Activated CD4-positive, CD25-positive, alpha-beta regulatory T cell treated with anti-CD3 and anti-CD28 coated beads, Interleukin-2, amount 50 U/mL, for 72 hours (primary cell): Measurements from ENCODE around the gene TAF1C.
"Not testable (repeated sequence)": the region's sequence is repeated elsewhere in the genome, so short reads cannot be mapped to it uniquely, and the experiment has no call there.

Experiments
- DNase-seq: peaks from one replicate; pipeline ENCODE4 v3.0.0; 2021

The TAF1C gene, protein sequence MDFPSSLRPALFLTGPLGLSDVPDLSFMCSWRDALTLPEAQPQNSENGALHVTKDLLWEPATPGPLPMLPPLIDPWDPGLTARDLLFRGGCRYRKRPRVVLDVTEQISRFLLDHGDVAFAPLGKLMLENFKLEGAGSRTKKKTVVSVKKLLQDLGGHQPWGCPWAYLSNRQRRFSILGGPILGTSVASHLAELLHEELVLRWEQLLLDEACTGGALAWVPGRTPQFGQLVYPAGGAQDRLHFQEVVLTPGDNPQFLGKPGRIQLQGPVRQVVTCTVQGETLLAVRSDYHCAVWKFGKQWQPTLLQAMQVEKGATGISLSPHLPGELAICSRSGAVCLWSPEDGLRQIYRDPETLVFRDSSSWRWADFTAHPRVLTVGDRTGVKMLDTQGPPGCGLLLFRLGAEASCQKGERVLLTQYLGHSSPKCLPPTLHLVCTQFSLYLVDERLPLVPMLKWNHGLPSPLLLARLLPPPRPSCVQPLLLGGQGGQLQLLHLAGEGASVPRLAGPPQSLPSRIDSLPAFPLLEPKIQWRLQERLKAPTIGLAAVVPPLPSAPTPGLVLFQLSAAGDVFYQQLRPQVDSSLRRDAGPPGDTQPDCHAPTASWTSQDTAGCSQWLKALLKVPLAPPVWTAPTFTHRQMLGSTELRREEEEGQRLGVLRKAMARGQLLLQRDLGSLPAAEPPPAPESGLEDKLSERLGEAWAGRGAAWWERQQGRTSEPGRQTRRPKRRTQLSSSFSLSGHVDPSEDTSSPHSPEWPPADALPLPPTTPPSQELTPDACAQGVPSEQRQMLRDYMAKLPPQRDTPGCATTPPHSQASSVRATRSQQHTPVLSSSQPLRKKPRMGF

DNA sequence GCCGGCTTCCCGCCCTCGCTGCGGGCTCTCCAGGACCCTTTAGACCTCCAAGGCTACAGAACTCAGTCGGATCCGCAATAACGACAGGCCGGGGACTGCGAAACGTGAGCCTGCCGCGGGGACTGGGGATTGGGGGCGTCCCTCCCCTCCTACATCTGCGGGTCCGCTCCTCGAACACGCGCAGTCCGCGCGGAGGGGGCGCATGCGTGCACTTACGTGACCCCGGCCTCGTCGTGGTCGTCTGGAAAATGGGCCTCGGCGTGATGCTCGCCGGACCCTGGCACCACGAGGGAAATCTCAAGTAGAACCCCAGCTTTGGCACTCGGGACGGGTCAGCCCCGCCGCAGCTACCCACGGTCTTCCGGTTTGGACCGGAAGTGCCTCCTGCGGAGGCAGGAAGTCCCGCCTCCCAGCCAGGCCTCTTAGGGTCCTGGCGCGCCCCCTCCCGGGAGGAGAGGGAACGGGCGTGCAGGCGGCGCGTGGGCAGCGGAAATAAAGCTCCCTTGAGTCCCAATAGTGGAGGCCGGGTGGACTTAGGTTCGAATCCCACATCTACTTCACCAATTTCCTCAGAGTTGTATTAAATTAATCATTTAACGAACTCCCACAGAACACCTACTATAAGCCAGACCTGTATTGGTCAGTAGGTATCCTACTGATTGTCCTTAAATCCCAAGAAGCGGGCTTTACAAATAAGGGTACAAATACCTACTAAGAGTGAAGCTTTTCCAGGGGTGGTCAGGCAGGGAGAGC is at the start of gene TAF1C:
Gene TAF1C (minus strand): TSS at position 373 of the 753 bp plus-strand sequence. CDS start 2,069 bp downstream, outside the sequence.
- DNase-seq: peak; percentile 95

DNA sequence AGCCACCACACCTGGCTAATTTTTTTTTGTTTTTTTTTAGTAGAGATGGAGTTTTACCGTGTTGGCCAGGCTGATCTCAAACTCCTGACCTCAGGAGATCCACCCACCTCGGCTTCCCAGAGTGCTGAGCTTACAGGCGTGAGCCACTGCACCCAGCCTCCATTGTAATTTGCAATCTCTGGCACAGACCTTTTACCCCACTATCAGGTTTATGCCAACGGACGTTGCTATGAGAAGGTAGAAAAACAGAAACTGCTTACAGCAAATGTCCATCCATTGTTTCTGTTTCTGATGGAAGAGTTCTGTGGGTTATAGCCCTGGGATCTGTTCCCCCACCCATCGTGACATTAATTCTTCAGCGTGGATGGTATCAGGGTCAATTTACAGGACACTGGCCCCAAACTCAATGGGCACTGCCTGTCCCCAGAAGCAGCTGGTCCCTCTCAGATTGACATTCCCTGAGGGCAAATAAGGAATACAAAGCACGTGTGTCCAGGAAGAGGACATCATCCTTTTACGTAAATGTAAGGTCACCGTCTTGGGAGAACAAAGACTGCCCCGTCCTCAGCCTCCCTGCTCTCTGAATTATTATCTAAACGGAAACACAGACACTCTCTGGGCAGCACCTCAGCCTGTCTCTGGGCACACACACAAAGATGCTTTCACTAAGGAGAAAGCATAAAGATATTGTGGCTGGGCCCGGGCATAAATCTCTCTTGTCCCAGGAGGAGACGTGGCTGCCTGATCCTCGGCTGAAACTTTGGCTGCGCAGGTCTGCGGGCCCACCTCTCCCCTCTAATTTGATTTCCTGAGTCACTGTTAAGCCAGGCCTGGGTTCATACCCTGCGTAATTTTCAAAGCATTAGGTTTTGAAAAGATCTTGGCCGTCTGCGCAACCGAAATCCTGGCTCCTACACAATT is 47.7 kb upstream of the TAF1C start:
- DNase-seq: no peak

DNA sequence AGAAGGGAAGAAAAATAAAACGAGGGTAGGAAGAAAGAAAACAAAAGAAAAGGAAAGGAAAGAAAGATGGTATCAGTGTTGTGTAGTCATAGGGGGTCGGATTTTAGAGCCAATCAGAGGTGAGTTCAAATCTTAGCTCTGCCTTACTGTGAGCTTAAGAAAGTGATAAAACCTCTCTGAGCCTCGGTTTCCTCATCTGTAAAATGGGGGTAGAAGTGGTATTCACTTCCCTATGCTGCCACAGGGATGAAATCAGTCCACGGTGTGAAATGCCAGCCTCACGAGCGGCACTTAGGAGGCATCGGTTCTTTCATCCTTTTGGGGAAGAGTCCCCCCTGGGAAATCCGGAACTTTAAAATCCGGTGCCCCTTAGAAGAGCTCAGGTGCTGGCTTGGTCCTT is 46.9 kb upstream of the TAF1C start:
- DNase-seq: no peak

DNA sequence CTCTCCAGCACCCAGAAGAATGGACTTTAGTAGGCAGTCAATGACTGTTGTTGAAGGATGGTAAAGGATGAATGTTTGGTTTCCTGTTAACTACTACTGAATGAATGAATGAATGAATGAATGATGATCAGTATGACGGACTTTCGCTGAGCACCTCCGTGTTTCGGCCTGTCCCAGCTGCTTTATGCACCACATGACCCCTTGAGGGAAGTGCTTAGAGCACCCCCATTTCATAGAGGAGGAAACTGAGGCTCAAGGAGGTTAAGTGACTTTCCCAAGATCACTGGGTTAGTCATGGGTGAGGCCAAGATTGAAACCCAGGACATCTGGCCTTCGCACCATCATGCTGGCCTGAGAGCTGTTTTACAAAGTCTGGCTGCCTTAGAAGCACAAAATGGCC is 46.1 kb upstream of the TAF1C start:
- no peak for DNase-seq

DNA sequence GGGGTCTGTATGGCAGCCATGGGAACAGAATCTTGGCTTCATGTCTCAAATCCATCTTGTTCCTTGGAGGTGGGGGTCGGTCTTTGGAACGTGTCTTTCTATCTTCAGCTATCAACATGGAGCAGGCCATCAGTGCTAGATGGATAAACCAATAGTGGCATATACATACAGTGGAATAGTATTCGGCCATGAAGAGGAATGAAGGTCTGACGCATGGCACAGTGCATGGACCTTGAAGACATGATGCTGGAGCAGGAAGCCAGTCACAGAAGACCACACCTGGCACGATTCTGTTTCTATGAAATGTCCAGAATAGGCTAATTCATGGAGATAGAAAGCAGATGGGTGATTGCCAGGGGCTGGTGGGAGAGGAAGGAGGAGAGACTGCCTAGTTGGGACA is 45.2 kb upstream of the TAF1C start:
- no peak for DNase-seq

DNA sequence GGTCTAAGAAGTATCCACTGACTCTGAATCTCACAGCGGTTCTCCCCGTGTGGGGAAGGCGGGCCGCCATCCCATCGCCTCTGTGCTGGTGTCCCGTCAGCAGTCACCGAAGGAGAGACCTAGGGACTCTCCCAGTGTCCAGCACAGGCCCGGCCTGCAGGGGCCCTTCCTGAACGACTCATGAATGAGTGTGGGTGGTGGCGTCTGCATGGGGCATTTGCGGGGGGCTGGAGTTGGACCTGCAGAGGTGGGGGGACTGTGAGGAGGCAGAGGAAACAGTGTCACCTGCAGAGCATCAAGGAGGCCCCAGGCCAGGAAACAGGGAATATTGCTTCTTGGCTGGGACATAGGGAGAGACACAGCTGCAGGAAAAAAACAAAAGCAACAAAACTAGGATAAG is 42.6 kb upstream of the TAF1C start:
- no peak for DNase-seq

DNA sequence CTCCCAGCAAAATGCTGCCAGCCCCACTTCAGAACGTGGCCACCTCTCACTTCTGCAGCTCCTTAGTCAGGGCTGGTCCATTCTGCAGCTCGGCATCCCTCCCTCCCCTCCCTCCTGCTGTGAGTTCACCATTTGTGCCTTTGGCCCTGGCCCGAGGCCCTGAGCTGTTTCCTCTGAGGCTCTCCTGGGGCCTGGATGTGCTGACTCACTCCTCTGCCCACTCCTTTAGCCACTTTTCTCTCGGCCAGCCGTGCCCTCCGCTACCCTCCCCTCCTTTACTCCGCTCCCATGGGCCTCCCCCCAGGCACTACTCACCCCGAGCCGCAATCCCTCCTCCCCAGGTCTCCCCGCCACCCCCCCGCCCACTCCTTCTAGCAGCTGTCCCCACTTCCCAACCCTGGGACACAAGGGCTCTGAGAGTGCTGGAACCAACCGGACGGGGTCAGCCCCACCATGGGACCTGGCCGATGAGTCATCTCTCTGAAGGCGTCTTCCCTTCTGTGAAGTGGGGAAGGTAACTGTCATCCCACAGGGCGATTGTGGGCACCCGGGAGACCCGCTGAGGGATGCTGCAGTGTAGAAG is 41.5 kb upstream of the TAF1C start:
- DNase-seq: no peak

DNA sequence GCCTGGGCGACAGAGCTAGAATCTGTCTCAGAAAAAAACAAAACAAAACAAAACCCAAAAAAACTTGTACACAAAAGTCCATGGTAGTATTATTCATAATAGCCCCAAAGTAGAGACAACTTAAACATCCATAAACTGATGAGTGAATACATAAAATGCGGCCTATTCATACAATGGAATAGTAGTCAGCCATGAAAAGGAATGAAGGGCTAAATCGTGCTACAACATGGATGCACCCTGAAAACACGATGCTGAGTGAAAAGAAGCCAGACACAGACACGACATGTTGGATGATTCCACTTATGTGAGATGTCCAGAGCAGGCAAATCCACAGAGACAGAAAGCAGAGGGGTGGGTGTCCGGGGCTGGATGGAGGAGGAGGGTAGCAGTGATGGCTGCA is 40.7 kb upstream of the TAF1C start:
- DNase-seq: no peak

DNA sequence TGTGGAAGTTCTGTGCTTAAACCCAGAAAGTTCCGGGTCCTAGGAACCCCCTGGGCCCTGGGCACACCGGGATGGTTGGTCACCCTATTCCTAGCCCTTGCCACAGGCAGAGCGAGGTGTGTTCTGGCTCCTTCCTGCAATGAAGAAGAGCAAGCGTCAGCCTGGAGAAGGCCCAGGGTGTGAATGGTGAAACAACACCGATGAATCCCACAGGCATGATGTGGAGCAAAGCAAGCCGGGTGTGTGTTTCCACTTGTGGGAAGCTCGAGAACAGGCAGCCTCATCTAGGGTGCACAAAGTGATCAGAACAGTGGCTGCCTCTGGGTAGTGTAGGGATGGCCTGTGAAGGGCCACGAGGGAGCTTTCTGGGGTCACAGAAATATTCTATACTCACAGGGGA is 39.2 kb upstream of the TAF1C start:
- DNase-seq: no peak

DNA sequence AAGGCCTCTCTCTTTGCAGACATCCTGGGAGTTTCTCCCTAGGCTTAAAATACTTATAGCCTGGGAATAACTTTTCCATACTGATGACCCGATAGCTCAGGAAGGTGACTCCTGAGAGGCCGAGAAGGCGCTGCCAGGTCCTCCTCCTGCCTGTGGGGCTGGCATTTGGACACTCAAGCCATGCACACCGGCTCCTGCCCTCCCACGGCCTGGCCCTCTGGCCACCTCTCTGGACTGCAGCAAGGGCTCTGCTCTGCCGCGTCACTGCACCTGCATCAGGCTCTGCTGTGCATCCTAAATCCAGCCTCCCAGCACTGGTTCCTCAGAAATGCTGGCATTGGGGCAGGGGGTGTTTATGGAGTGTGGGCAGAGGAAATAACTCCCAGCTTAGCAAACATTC is 38.7 kb upstream of the TAF1C start:
- DNase-seq: no peak

DNA sequence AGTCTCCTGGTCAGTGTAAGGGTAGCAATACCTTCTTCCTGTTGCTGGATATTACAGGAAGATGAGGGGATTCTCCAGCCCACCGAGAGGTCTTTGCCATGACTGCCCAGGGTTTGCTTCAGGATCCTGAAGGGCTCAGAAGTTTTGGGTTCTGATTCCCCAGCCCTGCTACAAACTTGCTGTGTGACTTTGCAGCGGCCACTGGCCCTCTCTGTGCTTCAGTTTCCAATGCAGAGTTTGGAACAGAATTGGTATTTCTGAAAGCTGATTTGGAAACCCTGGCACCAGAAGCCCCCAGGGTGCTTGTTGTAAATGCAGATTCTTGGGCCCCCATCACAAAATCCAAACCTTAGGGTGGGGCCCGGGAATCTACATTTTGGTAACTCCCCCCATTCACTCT is 38.3 kb upstream of the TAF1C start:
- DNase-seq: no peak

DNA sequence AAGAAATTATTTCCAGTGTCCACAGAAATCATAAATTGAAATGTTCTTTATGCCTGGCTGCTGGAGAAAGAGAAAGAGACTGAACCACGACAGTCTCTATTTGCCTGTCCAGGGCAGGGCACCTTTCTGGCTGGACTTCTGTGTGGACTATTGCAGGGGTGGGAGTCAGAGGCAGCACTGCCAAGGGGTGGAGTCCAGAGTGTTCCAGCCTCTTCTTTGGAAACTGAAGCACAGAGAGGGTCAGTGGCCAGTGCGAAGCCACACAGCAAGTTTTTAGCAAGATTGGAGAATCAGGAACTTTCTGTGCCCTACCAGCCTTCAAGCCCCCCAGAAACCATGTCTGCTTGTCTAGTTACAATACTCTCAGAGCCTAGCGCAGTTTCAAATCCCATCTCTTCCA is 37.7 kb upstream of the TAF1C start:
- DNase-seq: no peak

DNA sequence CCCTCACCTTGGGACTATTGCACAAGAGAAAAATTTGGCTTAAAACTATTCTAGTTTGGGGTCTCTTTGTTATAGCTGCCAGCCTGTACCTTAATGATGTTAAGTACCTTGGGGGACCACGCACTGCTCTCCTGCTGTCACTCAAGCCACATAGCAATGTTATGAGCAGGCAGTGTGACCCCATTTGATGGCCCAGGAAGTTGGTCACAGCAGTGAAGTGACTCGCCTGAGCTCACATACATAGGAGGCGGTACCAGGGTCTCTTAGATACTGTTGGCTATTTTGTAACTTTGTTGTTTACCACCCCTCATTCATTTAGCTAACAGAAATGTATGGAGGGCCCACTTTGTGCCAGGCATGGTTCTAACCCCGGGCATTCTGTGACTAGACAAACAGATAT is 36.6 kb upstream of the TAF1C start:
- no peak for DNase-seq

DNA sequence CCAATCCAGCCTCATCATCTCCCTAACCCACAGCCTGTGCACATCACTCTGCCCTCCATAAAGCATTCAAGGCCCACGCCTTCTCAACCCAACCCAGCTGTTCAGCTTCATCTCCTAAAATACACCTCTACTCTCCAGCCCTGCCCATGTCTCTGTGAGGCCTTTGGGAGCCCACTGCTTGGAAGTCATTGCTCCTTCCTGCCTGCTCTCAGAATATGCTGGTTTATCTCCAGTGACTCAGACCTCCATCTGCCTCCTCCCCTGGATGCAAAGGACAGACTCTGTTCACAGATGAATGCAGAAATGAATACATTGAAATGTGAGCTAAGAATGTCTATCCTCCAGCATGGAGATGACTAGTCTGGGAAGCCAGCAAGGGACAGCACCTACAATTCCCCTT is 34.0 kb upstream of the TAF1C start:
- no peak for DNase-seq

DNA sequence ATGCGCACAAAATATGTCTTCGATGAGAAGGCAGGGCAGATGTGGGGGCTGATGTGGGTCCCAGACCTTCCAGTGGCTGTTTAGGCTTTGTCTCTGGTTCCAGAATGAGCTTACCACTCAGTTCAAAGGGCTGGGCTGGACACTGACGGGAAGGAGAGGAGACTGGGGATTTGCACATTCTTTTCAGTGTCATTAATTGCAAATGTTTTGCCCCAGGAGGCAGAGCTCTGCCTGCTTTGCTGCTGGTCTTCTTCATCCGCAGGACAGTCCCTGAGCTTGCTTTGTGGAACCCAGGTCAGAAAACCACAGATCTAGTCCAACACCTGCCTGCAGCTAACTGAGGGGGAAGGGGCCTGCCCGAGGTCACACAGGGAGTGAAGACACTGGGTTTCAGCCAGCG is 32.1 kb upstream of the TAF1C start:
- DNase-seq: no peak

DNA sequence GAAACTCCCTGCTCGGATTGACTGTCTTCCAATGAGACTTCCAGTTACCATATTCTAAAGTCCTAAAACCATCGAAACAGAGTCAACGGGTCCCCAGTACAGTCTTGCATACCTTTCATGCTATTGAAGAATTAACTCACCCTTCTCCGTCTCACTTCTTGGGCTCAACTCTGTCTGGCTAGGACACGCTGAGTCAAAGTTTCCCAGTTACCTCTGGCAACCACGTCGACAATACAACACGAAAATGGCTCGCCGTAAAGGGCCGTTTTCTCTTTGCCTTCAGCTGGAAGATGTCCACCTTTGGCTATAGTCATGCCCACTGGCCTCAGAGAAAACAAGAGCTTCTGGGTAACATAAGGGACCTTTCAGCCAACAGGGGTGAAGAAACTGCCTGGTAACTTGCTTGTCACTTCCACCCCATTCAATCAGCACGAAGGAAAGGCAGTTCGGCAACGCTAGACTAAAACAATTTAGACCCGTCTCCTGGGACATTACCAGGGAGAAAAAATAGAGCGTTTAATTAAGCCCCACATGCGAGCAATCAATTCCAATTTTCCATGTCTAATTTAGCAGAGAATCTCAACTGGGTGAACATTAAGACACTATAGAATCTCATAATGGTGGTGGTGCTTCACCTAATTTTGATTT is 31.4 kb upstream of the TAF1C start:
- no peak for DNase-seq

DNA sequence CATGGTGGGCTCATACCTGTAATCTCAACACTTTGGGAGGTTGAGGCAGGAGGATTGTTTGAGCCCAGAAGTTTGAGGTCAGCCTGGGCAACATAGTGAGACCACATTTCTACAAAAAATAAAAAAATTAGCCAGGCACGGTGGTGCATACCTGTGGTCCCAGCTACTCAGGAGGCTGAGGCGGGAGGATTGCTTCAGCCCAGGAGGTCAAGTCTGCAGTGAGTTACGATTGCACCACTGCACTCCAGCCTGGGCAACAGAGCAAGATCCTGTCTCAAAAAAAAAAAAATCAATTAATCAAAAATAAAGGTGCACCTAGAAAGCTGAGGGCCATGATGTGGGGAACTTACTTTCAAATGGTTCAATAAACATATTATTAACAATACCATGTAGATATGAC is 29.3 kb upstream of the TAF1C start:
- not testable (repeated sequence) for DNase-seq

DNA sequence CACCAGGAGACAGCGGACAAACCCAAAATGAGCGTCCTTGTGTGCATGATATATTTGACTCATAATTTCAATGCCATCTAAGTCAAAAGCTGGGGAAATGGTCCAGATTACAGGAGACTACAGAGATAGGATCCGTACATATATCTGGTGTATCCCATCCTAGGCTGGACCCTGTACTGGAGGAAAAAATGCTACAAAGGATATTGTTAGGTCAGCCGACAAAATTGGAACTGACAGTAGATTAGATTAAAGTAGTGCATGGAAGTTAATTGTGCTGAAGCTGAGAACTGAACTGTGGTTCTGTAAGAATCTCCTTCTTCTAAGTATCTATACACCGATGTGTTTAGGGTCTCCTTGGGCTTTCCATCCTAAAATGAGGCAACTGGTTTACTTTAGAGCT is 28.7 kb upstream of the TAF1C start:
- DNase-seq: no peak

DNA sequence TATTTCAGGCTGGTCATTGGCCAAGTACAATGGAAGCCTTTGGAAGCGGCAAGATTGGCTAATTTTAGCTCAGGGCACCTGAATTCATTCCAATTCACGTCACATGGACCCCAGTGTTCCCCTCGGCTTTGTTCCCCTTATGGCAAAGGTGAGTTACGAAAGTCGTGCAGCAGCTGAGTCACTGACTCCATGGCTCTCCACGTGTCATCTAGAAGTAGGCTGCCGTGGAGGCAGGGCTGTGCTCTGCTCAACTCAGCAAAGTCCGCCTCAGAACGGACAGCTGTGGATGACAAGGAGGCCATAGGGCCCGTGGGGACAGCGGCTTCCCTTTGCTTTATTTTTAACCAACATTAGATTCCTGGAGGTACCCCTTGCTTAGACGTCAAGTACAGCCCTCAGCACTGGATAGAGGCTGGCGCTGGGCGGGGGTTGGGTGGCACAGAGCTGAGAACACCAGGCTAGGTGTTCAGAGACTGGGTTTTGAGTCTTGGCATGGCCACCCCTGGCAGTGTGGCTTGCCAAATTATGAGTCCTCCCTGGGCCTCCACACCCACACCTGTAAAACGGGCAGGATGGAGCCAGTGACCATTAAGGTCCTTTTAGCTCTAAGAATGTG is 27.7 kb upstream of the TAF1C start:
- DNase-seq: no peak

DNA sequence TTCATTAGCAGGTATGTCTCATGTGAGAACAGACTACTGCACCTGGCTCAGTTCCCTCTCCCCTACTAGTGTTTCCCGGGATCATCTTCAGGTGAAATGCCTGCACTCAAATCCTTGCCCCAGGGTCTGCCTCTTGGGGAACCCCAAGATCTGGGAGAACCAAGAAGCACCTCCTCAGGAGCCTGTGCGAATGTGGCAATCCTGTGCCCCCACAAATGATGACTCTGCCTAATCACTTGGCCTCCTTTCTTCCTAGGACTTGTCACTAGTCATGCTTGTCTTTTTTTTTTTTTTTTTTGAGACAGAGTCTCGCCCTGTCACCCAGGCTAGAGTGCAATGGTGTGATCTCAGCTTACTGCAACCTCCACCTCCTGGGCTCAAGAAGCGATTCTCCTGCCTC is 25.8 kb upstream of the TAF1C start:
- no peak for DNase-seq

DNA sequence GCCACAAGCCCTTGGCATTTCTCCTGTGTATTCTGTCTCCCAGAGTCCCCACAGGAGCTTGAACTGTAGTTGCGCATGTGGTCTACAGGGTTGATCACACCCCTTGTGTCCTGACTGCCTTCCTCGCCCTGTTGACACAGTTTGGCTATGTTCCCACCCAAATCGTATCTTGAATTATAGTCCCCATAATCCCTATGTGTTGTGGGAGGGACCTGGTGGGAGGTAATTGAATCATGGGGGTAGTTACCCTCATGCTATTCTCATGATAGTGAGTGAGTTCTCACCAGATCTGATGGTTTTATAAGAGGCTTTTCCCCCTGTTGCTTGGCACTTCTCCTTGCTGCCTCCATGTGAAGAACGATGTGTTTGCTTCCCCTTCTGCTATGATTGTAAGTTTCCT is 25.3 kb upstream of the TAF1C start:
- no peak for DNase-seq
